K562 (cell line): ENCODE results near the gene EPHA10. TPM values are rescaled to one million over a fixed set of nuclear protein-coding genes. Genes with fewer than 3 reads are reported as not detected.

Experiments used
- ATAC-seq: fragments of 200-7000 bp; cut with Tn5 transposase; 3 replicates; pipeline ENCODE4 v1.9.1; 2020; ENCODE audit warnings: moderate library complexity
- BruUV-seq: library from RNA; stranded (reverse); fragments of 400-500 nt; replicated peaks from 2 replicates; lab custom pipeline; 2021; lab: Mats Ljungman, UMichigan
- CTCF ChIA-PET: fragments of 300-600 bp; formaldehyde crosslinking; extraction: SDS; loops from one replicate; lab custom pipeline; 2021; ENCODE audit warnings: low intra/inter-chr PET ratio; lab: Yijun Ruan, JAX
- POLR2A ChIA-PET: fragments of 300-600, 350-650 bp; sonication (Branson Sonifier 250); formaldehyde crosslinking; extraction: SDS; loops from one replicate; lab custom pipeline; 2021; ENCODE audit warnings: antibody characterized with exemption, inconsistent platforms; lab: Yijun Ruan, JAX
- DNase-seq, 4 experiments: peaks; one replicate each; pipeline versions ENCODE4 v3.0.0 to v3.0.0-alpha.2; 2011 to 2018; ENCODE audit warnings: low spot score in 3 of 4, mixed read lengths in 3 of 4; ENCODE audit errors: extremely low read depth in 1 of 4
- FAIRE-seq: peaks from 2 replicates; lab custom pipeline; 2011; peaks lifted over from hg19 to GRCh38; lab: Jason Lieb, UNC
- H2AFZ ChIP-seq: 2 replicates; pipeline ENCODE4 v1.6.0; 2011; ENCODE audit warnings: low read depth, low read length, control low read depth, inconsistent platforms
- H3K27ac ChIP-seq: fragments of 200-600 bp; 3 replicates; pipeline ENCODE4 v1.8.0; 2011; ENCODE audit warnings: low read depth, mild to moderate bottlenecking, control low read depth, inconsistent platforms, low read length, moderate library complexity, mixed read lengths; ENCODE audit errors: extremely low read depth
- H3K27me3 ChIP-seq, 2 experiments: fragments of 300-600 bp in 1 of 2; 2 replicates in 1 of 2; 3 replicates in 1 of 2; pipeline versions ENCODE4 v1.6.0 to v1.8.0; 2011; ENCODE audit warnings: inconsistent platforms in 2 of 2, low read length in 2 of 2, mild to moderate bottlenecking in 1 of 2, mixed read lengths in 1 of 2, moderate library complexity in 1 of 2; ENCODE audit not compliant: control insufficient read depth in 2 of 2, insufficient read depth in 2 of 2
- H3K36me3 ChIP-seq: fragments of 300-600 bp; 3 replicates; pipeline ENCODE4 v1.8.0; 2011; ENCODE audit warnings: mild to moderate bottlenecking, low read length, inconsistent platforms; ENCODE audit not compliant: control insufficient read depth, insufficient read depth
- H3K4me1 ChIP-seq, 2 experiments: fragments of 200-600 bp in 1 of 2; replicated peaks in 1 of 2; 2 replicates in 1 of 2; 3 replicates in 1 of 2; pipeline versions ENCODE4 v1.5.1 to v1.8.0; 2011; ENCODE audit warnings: inconsistent platforms in 2 of 2, low read length in 2 of 2, mild to moderate bottlenecking in 1 of 2, mixed read lengths in 1 of 2, moderate library complexity in 1 of 2; ENCODE audit not compliant: control insufficient read depth in 2 of 2, insufficient read depth in 2 of 2
- H3K4me2 ChIP-seq: 2 replicates; pipeline ENCODE4 v1.6.1; 2011; ENCODE audit warnings: low read length, control low read depth, inconsistent platforms, mixed read lengths; ENCODE audit not compliant: insufficient read depth
- H3K4me3 ChIP-seq: fragments of 200-600 bp; sonication (generic), shearing (Covaris generic); 2 replicates; pipeline ENCODE4 v1.5.1; 2016; ENCODE audit warnings: control low read depth, inconsistent platforms
- H3K79me2 ChIP-seq: fragments of 200-600 bp; 3 replicates; pipeline ENCODE4 v1.8.0; 2011; ENCODE audit warnings: low read length, inconsistent platforms; ENCODE audit not compliant: control insufficient read depth, insufficient read depth
- H3K9ac ChIP-seq, 2 experiments: 2 replicates each; pipeline versions ENCODE4 v1.6.0 to v1.6.1; 2011; ENCODE audit warnings: low read depth in 2 of 2, low read length in 2 of 2, control low read depth in 1 of 2, inconsistent platforms in 1 of 2, mild to moderate bottlenecking in 1 of 2, mixed read lengths in 1 of 2; ENCODE audit not compliant: insufficient read depth in 1 of 2
- H3K9me1 ChIP-seq: one replicate; pipeline ENCODE4 v1.6.0; 2011; ENCODE audit warnings: inconsistent platforms, mild to moderate bottlenecking, low read length, moderate library complexity; ENCODE audit not compliant: control insufficient read depth, insufficient read depth
- H3K9me3 ChIP-seq: replicated peaks from 2 replicates; pipeline ENCODE4 v1.5.1; 2011; ENCODE audit warnings: low read depth, low read length, inconsistent platforms; ENCODE audit not compliant: control insufficient read depth, insufficient read depth
- H4K20me1 ChIP-seq: replicated peaks from 2 replicates; pipeline ENCODE4 v1.6.1; 2011; ENCODE audit warnings: low read length, inconsistent platforms, mixed read lengths; ENCODE audit not compliant: control insufficient read depth, insufficient read depth
- ARID4B ChIP-seq: sonication (generic); formaldehyde crosslinking; IDR thresholded peaks from 2 replicates; pipeline ENCODE4 v1.8.0; 2022; ENCODE audit warnings: mild to moderate bottlenecking, missing genetic modification reagents
- MTA2 ChIP-seq: fragments of 450-650 bp; IDR thresholded peaks from 2 replicates; pipeline ENCODE4 v1.6.1; 2016; ENCODE audit warnings: low read depth
- PTRF ChIP-seq: fragments of 450-650 bp; IDR thresholded peaks from 2 replicates; pipeline ENCODE4 v1.6.1; 2016; ENCODE audit warnings: mild to moderate bottlenecking, missing genetic modification characterization, missing compliant biosample characterization
- RBM34 ChIP-seq: fragments of 200-400 bp; formaldehyde crosslinking; IDR thresholded peaks from 2 replicates; pipeline ENCODE4 v1.6.1; 2018; ENCODE audit warnings: low read length, borderline replicate concordance; ENCODE audit not compliant: insufficient read depth
- SIRT6 ChIP-seq: IDR thresholded peaks from one replicate; pipeline ENCODE4 v1.6.1; 2012; ENCODE audit warnings: low read depth, mild to moderate bottlenecking, control low read depth, inconsistent platforms, low read length, moderate library complexity
- TCF7 ChIP-seq: sonication (generic); IDR thresholded peaks from 2 replicates; pipeline ENCODE4 v1.6.1; 2016; ENCODE audit warnings: antibody characterized with exemption, borderline replicate concordance
- ZNF232 ChIP-seq: sonication (generic); formaldehyde crosslinking; IDR thresholded peaks from 2 replicates; pipeline ENCODE4 v1.8.0; 2022; ENCODE audit warnings: mild to moderate bottlenecking, missing genetic modification reagents
- WGBS: fragments of 100-300 bp; shearing (Covaris generic); methylation state at CpG from one replicate; pipeline ENCODE4 v1.1.6; 2016; ENCODE audit warnings: low coverage, mixed read lengths; ENCODE audit not compliant: insufficient coverage; ENCODE audit errors: missing lambda C conversion rate; 5-methylcytosine and 5-hydroxymethylcytosine counted together
- in situ Hi-C: fragments of 300-500 bp; cut with MboI; formaldehyde crosslinking; loops from 4 replicates; pipeline ENCODE4 v1.15.0; 2018; ENCODE audit warnings: inconsistent platforms, mixed read lengths
- intact Hi-C: fragments of 100-400 bp; cut with micrococcal nuclease; formaldehyde crosslinking; loops from 2 replicates; pipeline ENCODE4 v1.14.2; 2022
- polyA plus RNA-seq, 8 experiments: library from polyadenylated mRNA; depleted of rRNA in 4 of 8; stranded (reverse) in 5 of 8; unstranded in 3 of 8; fragments of >200 nt; fragmentation: Nextera tagmentation in 2 of 8; fragmentation: Illumina TruSeq in 1 of 8; extraction: Ambion mirVana in 2 of 8; extraction: Trizol in 1 of 8; gene quantifications; 2 replicates each; pipeline versions ENCODE4 v1.2.1 to v1.2.3, GENCODE V29; 2011 to 2014; ENCODE audit warnings: inconsistent platforms in 1 of 8, missing spikeins in 1 of 8
- total RNA-seq, 7 experiments: library from RNA; depleted of rRNA in 6 of 7; stranded (reverse); fragments of >200 nt in 6 of 7; fragmentation: Illumina TruSeq in 2 of 7; extraction: Trizol in 2 of 7; gene quantifications; 2 replicates each; pipeline versions ENCODE4 v1.2.1 to v1.2.3, GENCODE V29; 2011 to 2021; ENCODE audit warnings: low replicate concordance in 1 of 7

EPHA10 gene
- total and polyA plus RNA-seq, 9 of the 15 experiments (the other 6 are each of a cell fraction or from before 2014, with no cell fraction given), result 0.03 TPM; not detected in 8

GRCh38 chr1:37676281-37677142 is 88.4 kb downstream of the EPHA10 start:
- intact Hi-C loops, result no loop called here
- no peak overlapping the region for H3K4me2 ChIP-seq
- no peaks in the 10 kb centered on the region; a peak in 1 of 5 replicates for H3K4me1 ChIP-seq

More at GRCh38 chr1:37676281-37677142, 88.4 kb downstream of the EPHA10 start:
- ATAC-seq, result no peak
- WGBS, result 4% methylated on average over 14 of the region's 14 CpGs
- Histone ChIP-seq H2AFZ (no peak overlapping the region), H3K36me3 (peaks cover 8% of the 10 kb centered on the region; the same call in 2 of the 3 replicates), H3K9me3 (no peaks in the 10 kb centered on the region), H3K27ac (no peak overlapping the region), H4K20me1 (no peaks in the 10 kb centered on the region), H3K9ac (no peak overlapping the region), H3K79me2 (no peaks in the 10 kb centered on the region), H3K4me3 (no peak overlapping the region), H3K27me3 (peaks cover 36 to 50% of the 10 kb centered on the region in 2 experiments), H3K9me1 (no peaks in the 10 kb centered on the region)
- TF ChIP-seq MTA2 (no peak), ZNF232 (CRISPR knock-in tag) (no peak), PTRF (tag) (no peak), TCF7 (no peak), RBM34 (no peak), SIRT6 (no peak), ARID4B (no peak)
- in situ Hi-C loops, result no loop called here
- no peak for FAIRE-seq
- no TSS peak for BruUV-seq
- POLR2A ChIA-PET, result interaction anchor here (0.6 to 1.8 kb wide), 5 partner anchors 10 to 358 kb away, joined by 3 to 10 read pairs (median 3); a partner anchor contains a TSS
- DNase-seq, result no peak
- CTCF ChIA-PET, result interaction anchor here (0.5 kb wide), 1 partner anchor 218 kb away, joined by 5 read pairs; no protein-coding TSS in a partner anchor
